WI38 (cell line): ENCODE results near the gene SNPH.

ENCODE experiments used
- H3K4me3 ChIP-seq: 2 replicates; pipeline ENCODE4 v1.5.1; 2011; ENCODE audit warnings: low read depth, mild to moderate bottlenecking, control low read depth, low read length
- CTCF ChIP-seq: IDR thresholded peaks from 2 replicates; pipeline ENCODE4 v1.5.1; 2012; ENCODE audit warnings: low read depth, mild to moderate bottlenecking, control low read depth, low read length

Gene SNPH

GRCh38 chr20:1283522-1284510 lies 17.7 kb downstream of the SNPH start:
- no peak for TF ChIP-seq CTCF
- no peak overlapping the region for H3K4me3 ChIP-seq

- H3K4me3 ChIP-seq: no peak overlapping the region
- no peak for TF ChIP-seq CTCF
Observed at GRCh38 chr20:1286267-1287024, 20.4 kb downstream of the SNPH start.

- no peak overlapping the region for H3K4me3 ChIP-seq
- TF ChIP-seq CTCF: no peak
Observed at GRCh38 chr20:1287306-1287705, 21.2 kb downstream of the SNPH start.

- no peak overlapping the region for H3K4me3 ChIP-seq
- no peak for TF ChIP-seq CTCF
Observed at GRCh38 chr20:1287787-1288569, 21.9 kb downstream of the SNPH start.

- no peak for TF ChIP-seq CTCF
- H3K4me3 ChIP-seq: no peak overlapping the region
Observed at GRCh38 chr20:1291191-1291741, 25.2 kb downstream of the SNPH start.

GRCh38 chr20:1292620-1293019 lies 26.5 kb downstream of the SNPH start:
- no peak overlapping the region for H3K4me3 ChIP-seq
- no peak for TF ChIP-seq CTCF
